PC-9 (cell line): ENCODE results near the gene RAC3. TPM values are rescaled to one million over a fixed set of nuclear protein-coding genes. Genes with fewer than 3 reads are reported as not detected.
A peak's percentile ranks its signal among the peaks of the same experiment; 100 is the strongest.

ENCODE experiments used
- Bru-seq: library from RNA; stranded (reverse); fragments of 400-500 nt; gene quantifications from one replicate; lab custom pipeline; 2021; lab: Mats Ljungman, UMichigan
- BruChase-seq, 2 experiments: library from RNA; stranded (reverse); fragments of 400-500 nt; gene quantifications; one replicate each; lab custom pipeline; 2021; lab: Mats Ljungman, UMichigan
- BruUV-seq: library from RNA; stranded (reverse); fragments of 400-500 nt; replicated peaks from 2 replicates; lab custom pipeline; 2021; lab: Mats Ljungman, UMichigan
- CTCF ChIA-PET: fragments of 300-600 bp; sonication (Branson Sonifier 250); formaldehyde crosslinking; loops from one replicate; lab custom pipeline; 2022; ENCODE audit warnings: antibody characterized with exemption; lab: Charles Lee
- POLR2A ChIA-PET: fragments of 300-600 bp; sonication (Branson Sonifier 250); formaldehyde crosslinking; loops from one replicate; lab custom pipeline; 2022; ENCODE audit warnings: antibody characterized with exemption; ENCODE audit not compliant: unreplicated experiment; lab: Charles Lee
- DNase-seq, 2 experiments: peaks; one replicate each; pipeline versions ENCODE4 v3.0.0 to v3.0.0-alpha.2; 2015 to 2022; ENCODE audit warnings: mixed read lengths in 1 of 2
- H2AFZ ChIP-seq: fragments of 200-600 bp; sonication (generic); 2 replicates; pipeline ENCODE4 v1.8.1; 2017; ENCODE audit warnings: antibody characterized with exemption
- H3F3A ChIP-seq: fragments of 200-600 bp; sonication (generic); 2 replicates; pipeline ENCODE4 v1.8.1; 2017; ENCODE audit warnings: antibody characterized with exemption, mild to moderate bottlenecking, low read depth; ENCODE audit not compliant: insufficient read depth
- H3K27ac ChIP-seq: fragments of 200-600 bp; sonication (generic); 2 replicates; pipeline ENCODE4 v1.6.1; 2016; ENCODE audit warnings: mixed run types
- H3K27me3 ChIP-seq: fragments of 200-600 bp; sonication (generic); 2 replicates; pipeline ENCODE4 v1.6.1; 2016; ENCODE audit warnings: low read depth, mixed run types; ENCODE audit not compliant: insufficient read depth
- H3K36me3 ChIP-seq: fragments of 200-600 bp; sonication (generic); 2 replicates; pipeline ENCODE4 v1.6.1; 2016; ENCODE audit warnings: low read depth, mixed run types
- H3K4me1 ChIP-seq: fragments of 200-600 bp; sonication (generic); replicated peaks from 2 replicates; pipeline ENCODE4 v1.6.1; 2016; ENCODE audit warnings: mixed run types; ENCODE audit not compliant: insufficient read depth
- H3K4me2 ChIP-seq: fragments of 200-600 bp; sonication (generic); 2 replicates; pipeline ENCODE4 v1.6.1; 2017; ENCODE audit warnings: mixed run types
- H3K4me3 ChIP-seq: fragments of 200-600 bp; sonication (generic); 2 replicates; pipeline ENCODE4 v1.6.1; 2016; ENCODE audit warnings: mixed run types
- H3K79me2 ChIP-seq: fragments of 200-600 bp; sonication (generic); 2 replicates; pipeline ENCODE4 v1.6.1; 2017; ENCODE audit warnings: low read depth, mixed run types
- H3K9me2 ChIP-seq: fragments of 200-600 bp; sonication (generic); 2 replicates; pipeline ENCODE4 v1.8.1; 2017; ENCODE audit warnings: mild to moderate bottlenecking; ENCODE audit not compliant: insufficient read depth
- H3K9me3 ChIP-seq: fragments of 200-600 bp; sonication (generic); 2 replicates; pipeline ENCODE4 v1.8.1; 2016; ENCODE audit warnings: low read depth; ENCODE audit not compliant: insufficient read depth
- H4K20me1 ChIP-seq: fragments of 200-600 bp; sonication (generic); 2 replicates; pipeline ENCODE4 v1.8.1; 2017; ENCODE audit not compliant: insufficient read depth
- CTCF ChIP-seq: fragments of 200-600 bp; sonication (generic); conservative IDR thresholded peaks from 2 replicates; pipeline ENCODE4 v1.6.1; 2017; ENCODE audit warnings: mixed run types, antibody characterized with exemption, mild to moderate bottlenecking, moderate library complexity
- EZH2 ChIP-seq: fragments of 200-600 bp; sonication (generic); IDR thresholded peaks from 2 replicates; pipeline ENCODE4 v1.8.0; 2017; ENCODE audit warnings: antibody characterized with exemption, low read depth
- intact Hi-C: fragments of 100-400 bp; cut with micrococcal nuclease; formaldehyde crosslinking; loops from one replicate; pipeline ENCODE4 v1.10.0; 2022; ENCODE audit not compliant: unreplicated experiment
- long read RNA-seq: library from polyadenylated mRNA; stranded (forward); transcript quantifications from one replicate; pipeline ENCODE4 v2.0.0, GENCODE V29; 2022
- total RNA-seq: library from RNA; stranded (reverse); gene quantifications from 2 replicates; pipeline ENCODE4 v1.2.3, GENCODE V29; 2021

The RAC3 gene
- total RNA-seq (32.3 and 41.6 TPM in 2 replicates), Bru-seq, nascent RNA (percentile 38 among the genes with signal in this experiment), BruChase-seq, experiment 1, labeled RNA remaining after a 2-hour chase (percentile 53 among the genes with signal in this experiment), BruChase-seq, experiment 2, labeled RNA remaining after a 6-hour chase (percentile 74 among the genes with signal in this experiment)
- long read RNA-seq, partial matches to known transcripts: 0 of 2 reads
- long read RNA-seq, other reads (novel, unspliced or antisense): 1 of 2 reads

- H4K20me1 ChIP-seq: no peaks in the 10 kb centered on the region
- no peaks in the 10 kb centered on the region for H3K9me2 ChIP-seq
- peak within 1 kb of the TSS; percentile 75 for H2AFZ ChIP-seq
- no peaks in the 10 kb centered on the region for H3K36me3 ChIP-seq
- DNase-seq: peak in 1 of 2 experiments; percentile 39
- H3K9me3 ChIP-seq: no peaks in the 10 kb centered on the region
- H3K27me3 ChIP-seq: no peaks in the 10 kb centered on the region
- CTCF ChIA-PET: no interaction called here
- no peaks in the 10 kb centered on the region for H3F3A ChIP-seq
- BruUV-seq: no TSS peak
- TF ChIP-seq EZH2 (no peak), CTCF (no peak)
- H3K27ac ChIP-seq: no peak within 1 kb of the TSS
- POLR2A ChIA-PET: interaction anchor here (0.6 kb wide), 2 partner anchors 8 to 250 kb away, joined by 4 read pairs; partner anchors contain the start of gene LRRC45
- 0 out of 2 replicates have a peak, but pooled peaks cover 2% of the 10 kb centered on the region for H3K4me1 ChIP-seq
- H3K4me3 ChIP-seq: peak within 1 kb of the TSS; percentile 65
- intact Hi-C loops: loop anchor here (1.0 to 10.0 kb wide), 2 partner anchors 8 to 213 kb away; partner anchors contain the start of gene LRRC45
- peak within 1 kb of the TSS; percentile 76 for H3K4me2 ChIP-seq
- no peaks in the 10 kb centered on the region for H3K79me2 ChIP-seq
Observed at GRCh38 chr17:82031303-82031884, at the start of gene RAC3. Gene RAC3 (plus strand): TSS chr17:82031678. CDS start chr17:82031762, 84 bp downstream.

DNA sequence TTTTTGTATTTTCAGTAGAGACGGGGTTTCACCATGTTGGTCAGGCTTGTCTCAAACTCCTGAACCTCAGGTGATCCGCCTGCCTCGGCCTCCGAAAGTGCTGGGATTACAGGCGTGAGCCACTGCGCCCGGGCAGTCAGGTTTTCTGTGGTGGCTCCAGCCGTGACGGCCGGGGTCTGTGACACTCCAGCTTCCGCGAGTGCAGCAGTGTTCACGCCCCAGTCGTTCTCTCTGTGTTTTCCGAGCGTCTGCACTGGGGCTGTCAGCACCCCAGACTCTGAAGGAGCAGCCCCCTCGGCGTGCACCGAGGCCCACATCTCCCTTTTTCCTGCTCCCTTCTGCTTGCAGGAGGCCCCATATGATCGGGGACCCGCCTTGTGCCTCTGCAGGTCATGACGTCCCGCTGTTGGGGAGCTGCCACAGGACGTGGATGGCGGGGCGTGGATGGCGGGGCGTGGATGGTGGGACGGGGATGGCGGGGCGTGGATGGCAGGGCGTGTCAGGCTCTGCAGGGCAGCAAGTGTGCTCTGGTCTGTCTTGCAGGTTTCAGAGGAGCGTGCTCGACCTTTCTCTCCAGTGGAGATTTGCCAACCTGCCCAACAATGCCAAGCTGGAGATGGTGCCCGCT is 48.4 kb upstream of the RAC3 start:
- H3K4me3 ChIP-seq: no peak overlapping the region
- no peaks in the 10 kb centered on the region for H3K9me3 ChIP-seq
- DNase-seq: no peak
- H3K27me3 ChIP-seq: no peaks in the 10 kb centered on the region
- intact Hi-C loops: no loop called here
- H3F3A ChIP-seq: peaks cover 32% of the 10 kb centered on the region
- POLR2A ChIA-PET: no interaction called here
- BruUV-seq: no TSS peak
- H3K27ac ChIP-seq: no peak overlapping the region
- H4K20me1 ChIP-seq: 0 out of 2 replicates have a peak, but pooled peaks cover 5% of the 10 kb centered on the region
- no peaks in the 10 kb centered on the region for H3K36me3 ChIP-seq
- no peaks in the 10 kb centered on the region for H3K9me2 ChIP-seq
- TF ChIP-seq EZH2 (no peak), CTCF (no peak)
- CTCF ChIA-PET: no interaction called here
- no peak overlapping the region for H2AFZ ChIP-seq
- H3K4me2 ChIP-seq: no peak overlapping the region
- peaks cover 33% of the 10 kb centered on the region for H3K4me1 ChIP-seq
- H3K79me2 ChIP-seq: peaks cover 4% of the 10 kb centered on the region; the same call in 1 of the 2 replicates

GRCh38 chr17:81983639-81984373 is 47.7 kb upstream of the RAC3 start:
- Histone ChIP-seq H3F3A (peaks cover 28% of the 10 kb centered on the region), H3K4me3 (no peak overlapping the region), H3K9me2 (no peaks in the 10 kb centered on the region), H3K4me2 (no peak overlapping the region), H4K20me1 (0 out of 2 replicates have a peak, but pooled peaks cover 5% of the 10 kb centered on the region), H3K27ac (no peak overlapping the region), H3K9me3 (no peaks in the 10 kb centered on the region), H3K36me3 (no peaks in the 10 kb centered on the region), H3K27me3 (no peaks in the 10 kb centered on the region), H2AFZ (no peak overlapping the region), H3K79me2 (no peaks in the 10 kb centered on the region), H3K4me1 (peaks cover 33% of the 10 kb centered on the region)
- BruUV-seq: no TSS peak
- CTCF ChIA-PET: interaction anchor here (0.6 kb wide), 1 partner anchor 120 kb away, joined by 4 read pairs; no protein-coding TSS in a partner anchor
- no peak for TF ChIP-seq CTCF
- TF ChIP-seq EZH2: no peak
- POLR2A ChIA-PET: no interaction called here
- DNase-seq: no peak
- intact Hi-C loops: no loop called here
